GM23248 (cell line): Measurements from ENCODE around the gene VSTM2B. TPM values are rescaled to one million over a fixed set of nuclear protein-coding genes. Genes with fewer than 3 reads are reported as not detected.
A peak's percentile ranks its signal among the peaks of the same experiment; 100 is the strongest.

Source experiments
- DNase-seq: peaks from one replicate; pipeline ENCODE4 v3.0.0-alpha.2; 2015
- H2AFZ ChIP-seq: fragments of 200-600 bp; sonication (generic); 2 replicates; pipeline ENCODE4 v1.6.1; 2016; ENCODE audit warnings: antibody characterized with exemption
- H3F3A ChIP-seq: fragments of 200-600 bp; sonication (generic); 2 replicates; pipeline ENCODE4 v1.6.1; 2016; ENCODE audit warnings: mild to moderate bottlenecking, antibody characterized with exemption, mixed run types; ENCODE audit not compliant: insufficient read depth
- H3K27ac ChIP-seq: fragments of 200-600 bp; sonication (generic); 2 replicates; pipeline ENCODE4 v1.5.1; 2016; ENCODE audit warnings: mild to moderate bottlenecking
- H3K27me3 ChIP-seq: fragments of 200-600 bp; sonication (generic); replicated peaks from 2 replicates; pipeline ENCODE4 v1.6.1; 2016; ENCODE audit warnings: mild to moderate bottlenecking; ENCODE audit not compliant: insufficient read depth
- H3K36me3 ChIP-seq: fragments of 200-600 bp; sonication (generic); 2 replicates; pipeline ENCODE4 v1.6.1; 2016; ENCODE audit warnings: low read depth, mild to moderate bottlenecking
- H3K4me1 ChIP-seq: fragments of 200-600 bp; sonication (generic); 2 replicates; pipeline ENCODE4 v1.6.1; 2016; ENCODE audit warnings: mild to moderate bottlenecking; ENCODE audit not compliant: insufficient read depth
- H3K4me2 ChIP-seq: fragments of 200-600 bp; sonication (generic); one replicate; pipeline ENCODE4 v1.6.1; 2016; ENCODE audit warnings: mild to moderate bottlenecking; ENCODE audit not compliant: unreplicated experiment
- H3K4me3 ChIP-seq: fragments of 200-600 bp; sonication (generic); 2 replicates; pipeline ENCODE4 v1.5.1; 2016; ENCODE audit warnings: mild to moderate bottlenecking
- H3K79me2 ChIP-seq: fragments of 200-600 bp; sonication (generic); 2 replicates; pipeline ENCODE4 v1.6.1; 2016; ENCODE audit warnings: mild to moderate bottlenecking; ENCODE audit not compliant: insufficient read depth
- H3K9ac ChIP-seq: fragments of 200-600 bp; sonication (generic); 2 replicates; pipeline ENCODE4 v1.6.1; 2016; ENCODE audit warnings: mild to moderate bottlenecking
- H3K9me2 ChIP-seq: fragments of 200-600 bp; sonication (generic); 2 replicates; pipeline ENCODE4 v1.6.1; 2016; ENCODE audit warnings: mixed run types, mild to moderate bottlenecking, moderate library complexity; ENCODE audit not compliant: insufficient read depth
- H3K9me3 ChIP-seq: fragments of 200-600 bp; sonication (generic); one replicate; pipeline ENCODE4 v1.6.1; 2017; ENCODE audit warnings: low read depth
- H4K20me1 ChIP-seq: fragments of 200-600 bp; sonication (generic); 2 replicates; pipeline ENCODE4 v1.6.0; 2016; ENCODE audit not compliant: insufficient read depth
- EZH2 ChIP-seq: fragments of 200-600 bp; sonication (generic); IDR thresholded peaks from 2 replicates; pipeline ENCODE4 v1.6.1; 2018; ENCODE audit warnings: antibody characterized with exemption, mild to moderate bottlenecking; ENCODE audit not compliant: insufficient read depth, poor library complexity, severe bottlenecking
- EZH2phosphoT487 ChIP-seq: fragments of 200-600 bp; sonication (generic); IDR thresholded peaks from 2 replicates; pipeline ENCODE4 v1.6.1; 2018; ENCODE audit warnings: antibody characterized with exemption, moderate library complexity, mild to moderate bottlenecking, low read depth; ENCODE audit not compliant: insufficient read depth
- WGBS, 2 experiments: methylation state at CpG; one replicate each; pipeline ENCODE4 v1.1.6; 2015 to 2017; ENCODE audit warnings: low lambda C conversion rate in 2 of 2, low coverage in 1 of 2; ENCODE audit errors: missing lambda C conversion rate in 2 of 2; 5-methylcytosine and 5-hydroxymethylcytosine counted together
- in situ Hi-C: fragments of 300-500 bp; cut with MboI; formaldehyde crosslinking; loops from 2 replicates; pipeline ENCODE4 v1.15.0; 2020
- polyA plus RNA-seq: library from polyadenylated mRNA; unstranded; fragments of >200 nt; fragmentation: Nextera tagmentation; extraction: Ambion mirVana; gene quantifications from 2 replicates; pipeline ENCODE4 v1.2.1, GENCODE V29; 2016
- total RNA-seq: library from RNA; depleted of rRNA; stranded (reverse); fragments of >200 nt; shearing (Covaris generic); gene quantifications from 2 replicates; pipeline ENCODE4 v1.2.3, GENCODE V29; 2014

The VSTM2B gene
- total and polyA plus RNA-seq, 2 experiments from 2014 or later, result not detected

GRCh38 chr19:29520390-29520789, 5.4 kb upstream of the VSTM2B start:
- no peaks in the 10 kb centered on the region for H3K79me2 ChIP-seq
- no peaks in the 10 kb centered on the region for H3F3A ChIP-seq
- H3K9me3 ChIP-seq, result no peaks in the 10 kb centered on the region
- TF ChIP-seq EZH2, result no peak
- H3K27me3 ChIP-seq, result peaks cover 29% of the 10 kb centered on the region
- H3K9me2 ChIP-seq, result no peaks in the 10 kb centered on the region
- 37 to 43% methylated on average over 7 of the region's 7 CpGs for WGBS, 2 experiments
- no peaks in the 10 kb centered on the region for H4K20me1 ChIP-seq
- H3K4me3 ChIP-seq, result no peak overlapping the region
- H2AFZ ChIP-seq, result no peak overlapping the region
- H3K4me1 ChIP-seq, result no peaks in the 10 kb centered on the region
- no peak overlapping the region for H3K4me2 ChIP-seq
- no peak overlapping the region for H3K9ac ChIP-seq
- in situ Hi-C loops, result no loop called here
- no peak for DNase-seq
- no peaks in the 10 kb centered on the region for H3K36me3 ChIP-seq
- no peak overlapping the region for H3K27ac ChIP-seq

DNA sequence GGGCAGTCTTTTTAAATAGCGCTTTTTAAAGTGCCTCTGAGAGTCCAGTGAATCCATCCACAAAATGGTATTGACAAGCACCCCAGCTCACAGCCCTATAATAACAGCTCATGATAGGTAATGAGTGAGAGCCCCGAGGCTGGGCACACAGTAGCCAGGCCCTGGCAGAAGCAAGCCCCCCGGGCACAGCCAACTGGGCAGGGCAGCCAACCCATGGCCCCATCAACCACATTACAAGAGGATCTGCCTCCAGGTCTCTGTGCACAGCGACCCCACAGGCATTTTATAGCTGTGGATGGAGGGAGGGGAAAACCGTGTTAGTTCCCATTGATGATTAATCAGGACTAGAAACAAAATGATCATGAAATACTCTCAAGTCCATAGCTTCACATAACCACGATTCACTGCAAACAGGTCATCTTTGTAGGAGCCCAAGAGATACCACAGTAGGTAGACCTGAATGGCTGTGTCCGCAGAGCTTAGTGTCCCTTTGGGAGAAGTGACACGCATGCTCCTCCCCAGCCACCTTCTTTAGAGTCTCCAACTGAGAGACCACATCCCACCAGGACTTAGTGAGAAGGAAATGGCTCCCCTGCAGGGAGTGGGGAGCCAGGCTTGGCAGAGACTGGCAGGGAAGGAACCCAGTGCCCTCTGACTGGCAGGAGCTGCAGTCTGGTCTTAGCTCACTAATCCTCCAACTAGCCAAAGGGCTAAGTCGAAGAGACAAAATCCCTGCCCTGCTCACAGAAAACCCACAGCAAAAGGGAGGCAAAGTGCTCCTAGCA, 4.3 kb upstream of the VSTM2B start:
- H4K20me1 ChIP-seq, result no peaks in the 10 kb centered on the region
- H3K27me3 ChIP-seq, result peaks cover 31% of the 10 kb centered on the region
- in situ Hi-C loops, result no loop called here
- no peak overlapping the region for H3K4me3 ChIP-seq
- no peaks in the 10 kb centered on the region for H3K9me3 ChIP-seq
- H3F3A ChIP-seq, result no peaks in the 10 kb centered on the region
- no peaks in the 10 kb centered on the region for H3K79me2 ChIP-seq
- no peak overlapping the region for H3K9ac ChIP-seq
- TF ChIP-seq EZH2phosphoT487, result no peak
- no peak for TF ChIP-seq EZH2
- no peak for DNase-seq
- no peaks in the 10 kb centered on the region for H3K9me2 ChIP-seq
- H3K4me2 ChIP-seq, result no peak overlapping the region
- no peaks in the 10 kb centered on the region for H3K4me1 ChIP-seq
- no peak overlapping the region for H3K27ac ChIP-seq
- no peak overlapping the region for H2AFZ ChIP-seq
- no peaks in the 10 kb centered on the region for H3K36me3 ChIP-seq
- WGBS, 2 experiments, result 32 to 36% methylated on average over 9 of the region's 9 CpGs

- TF ChIP-seq EZH2 (no peak), EZH2phosphoT487 (no peak)
- no peaks in the 10 kb centered on the region for H4K20me1 ChIP-seq
- no peaks in the 10 kb centered on the region for H3K4me1 ChIP-seq
- peaks cover 46% of the 10 kb centered on the region for H3K27me3 ChIP-seq
- H2AFZ ChIP-seq, result no peak overlapping the region
- no peak overlapping the region for H3K4me2 ChIP-seq
- no peak overlapping the region for H3K9ac ChIP-seq
- no peak overlapping the region for H3K4me3 ChIP-seq
- 47 to 48% methylated on average over 2 of the region's 2 CpGs for WGBS, 2 experiments
- no peaks in the 10 kb centered on the region for H3K9me2 ChIP-seq
- H3K9me3 ChIP-seq, result no peaks in the 10 kb centered on the region
- H3K79me2 ChIP-seq, result no peaks in the 10 kb centered on the region
- H3F3A ChIP-seq, result no peaks in the 10 kb centered on the region
- H3K36me3 ChIP-seq, result no peaks in the 10 kb centered on the region
- DNase-seq, result no peak
- in situ Hi-C loops, result no loop called here
- no peak overlapping the region for H3K27ac ChIP-seq
Observed at GRCh38 chr19:29523568-29523967, 2.2 kb upstream of the VSTM2B start.

DNA sequence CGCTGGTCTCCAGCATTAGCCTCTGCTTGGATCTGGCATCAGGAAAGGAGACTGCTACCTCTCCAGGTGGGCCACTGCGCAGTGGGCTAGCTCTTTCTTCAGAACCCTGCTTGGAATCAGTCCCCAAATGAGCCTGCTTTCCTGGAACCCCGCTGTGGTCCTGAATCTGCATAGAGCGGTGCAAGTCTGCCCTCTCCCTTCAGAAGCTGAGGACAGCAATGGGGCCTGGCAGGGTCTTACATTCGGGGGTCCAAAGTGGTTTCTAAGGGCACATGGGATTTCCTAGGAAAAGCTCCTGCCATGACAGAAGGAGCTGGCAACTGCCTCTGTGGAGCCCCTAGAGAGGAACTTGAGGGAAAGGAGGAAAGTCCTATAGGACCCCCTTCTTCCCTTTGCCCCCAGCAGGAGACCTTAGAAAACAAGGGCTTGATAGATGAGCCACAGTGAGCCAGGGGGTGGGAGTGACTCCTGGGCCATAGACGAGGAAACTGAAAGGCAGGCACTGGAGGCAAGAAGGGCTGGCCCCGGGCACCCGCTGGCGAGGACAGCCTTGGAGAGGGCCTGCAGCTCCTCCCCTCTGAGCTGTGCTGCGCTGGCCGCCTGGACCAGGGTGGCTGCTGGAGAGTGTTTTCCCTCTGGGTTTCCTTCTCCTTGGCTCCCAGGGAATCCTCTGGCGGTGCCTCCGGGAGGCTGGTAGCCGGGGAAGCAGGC, 1.4 kb upstream of the VSTM2B start:
- no peaks in the 10 kb centered on the region for H3K4me1 ChIP-seq
- peaks cover 53% of the 10 kb centered on the region for H3K27me3 ChIP-seq
- no peaks in the 10 kb centered on the region for H3K9me2 ChIP-seq
- in situ Hi-C loops, result no loop called here
- H3K36me3 ChIP-seq, result no peaks in the 10 kb centered on the region
- H3F3A ChIP-seq, result no peaks in the 10 kb centered on the region
- H3K79me2 ChIP-seq, result no peaks in the 10 kb centered on the region
- no peaks in the 10 kb centered on the region for H4K20me1 ChIP-seq
- no peak overlapping the region for H3K9ac ChIP-seq
- H3K9me3 ChIP-seq, result no peaks in the 10 kb centered on the region
- H2AFZ ChIP-seq, result no peak overlapping the region
- H3K27ac ChIP-seq, result no peak overlapping the region
- no peak overlapping the region for H3K4me3 ChIP-seq
- WGBS, 2 experiments, result 8 to 11% methylated on average over 13 to 14 of the region's 14 CpGs
- DNase-seq, result peak; percentile 9
- no peak for TF ChIP-seq EZH2
- no peak for TF ChIP-seq EZH2phosphoT487
- no peak overlapping the region for H3K4me2 ChIP-seq
